Dermis blood vessel endothelial cell (primary cell): ENCODE results near the gene C1orf53. TPM values are rescaled to one million over a fixed set of nuclear protein-coding genes. Genes with fewer than 3 reads are reported as not detected.
A peak's percentile ranks its signal among the peaks of the same experiment; 100 is the strongest.
"Not testable (repeated sequence)": the region's sequence is repeated elsewhere in the genome, so short reads cannot be mapped to it uniquely, and the experiment has no call there.

Experiments used
- DNase-seq: peaks from one replicate; pipeline ENCODE4 v3.0.0; 2010
- total RNA-seq: library from RNA; depleted of rRNA; stranded (reverse); fragments of >200 nt; gene quantifications from 2 replicates; pipeline ENCODE4 v1.2.3, GENCODE V29; 2014

Gene C1orf53
- 2.0 and 2.7 TPM in 2 replicates for total RNA-seq

DNA sequence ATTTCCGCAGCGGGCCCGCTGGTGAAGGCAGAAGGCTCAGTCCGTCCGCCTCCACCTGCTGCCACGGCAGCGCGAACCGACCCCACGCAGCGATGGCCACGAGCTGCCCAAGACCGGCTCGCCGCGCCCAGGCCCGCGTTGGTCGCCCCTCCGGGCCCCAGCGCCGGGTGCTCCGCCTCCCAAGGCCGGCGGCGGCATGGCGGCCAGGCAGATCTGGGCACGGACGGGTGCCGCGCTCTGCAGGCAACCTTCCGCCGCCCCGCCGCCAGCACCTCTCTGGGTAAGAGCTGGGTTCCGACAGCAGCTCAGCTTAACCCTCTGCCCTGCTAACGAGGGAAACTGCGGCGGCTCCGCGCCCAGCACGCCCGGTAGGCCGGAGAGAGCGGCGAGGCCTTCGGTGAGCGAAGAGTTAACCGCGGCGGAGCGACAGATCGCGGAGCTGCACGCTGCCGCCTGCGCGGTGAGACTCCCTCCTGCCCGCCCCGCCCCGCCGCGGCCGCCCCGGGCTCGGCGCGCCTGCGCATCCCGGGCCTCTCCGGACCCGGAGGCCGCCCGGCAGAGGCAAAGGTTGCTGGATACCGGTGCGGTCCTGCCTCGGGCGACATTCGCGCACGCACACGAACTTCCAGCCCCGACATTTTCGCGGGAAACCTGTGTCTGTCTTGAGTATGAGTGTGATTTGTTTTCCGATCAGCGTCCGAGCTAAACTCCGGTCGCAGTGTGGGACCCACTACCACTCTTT lies at the start of gene C1orf53:
C1orf53 (plus strand) TSS at position 177 of the 742 bp plus-strand sequence; CDS start at position 197, 20 bp downstream.
- DNase-seq = peak; percentile 87

DNA sequence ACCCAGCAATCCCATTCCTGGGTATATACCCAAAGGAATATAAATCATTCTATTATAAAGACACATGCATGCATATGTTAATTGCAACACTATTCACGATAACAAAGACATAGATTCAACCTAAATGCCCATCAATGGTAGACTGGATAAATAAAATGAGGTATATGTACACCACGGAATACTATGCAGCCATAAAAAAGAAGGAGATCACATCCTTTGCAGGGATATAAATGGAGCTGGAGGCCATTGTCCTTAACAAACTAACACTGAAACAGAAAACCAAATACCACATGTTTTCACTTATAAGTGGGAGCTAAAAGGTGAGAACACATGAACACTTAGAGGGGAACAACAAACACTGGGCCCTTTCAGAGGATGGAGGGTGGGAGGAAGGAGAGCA lies 46.7 kb upstream of the C1orf53 start:
- not testable (repeated sequence) for DNase-seq

DNA sequence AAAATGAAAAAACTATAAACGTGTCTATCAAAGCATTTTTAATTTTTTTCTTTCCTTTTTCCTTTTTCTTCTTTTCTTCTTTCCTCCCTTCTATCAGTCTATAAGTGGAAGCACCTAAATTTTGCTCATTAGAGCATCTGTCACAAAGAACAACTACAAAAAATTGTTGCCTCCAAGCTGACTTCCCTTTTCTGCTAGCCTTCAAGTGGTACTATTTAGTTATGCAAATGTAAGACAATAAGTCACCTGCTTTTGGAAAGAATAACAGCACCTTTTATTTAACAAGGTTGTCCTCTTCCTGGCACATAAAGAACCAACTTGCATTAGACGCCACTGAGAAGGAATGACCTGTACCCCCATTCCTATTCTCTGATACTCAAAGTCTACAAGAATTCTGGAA lies 45.0 kb upstream of the C1orf53 start:
- no peak for DNase-seq

DNA sequence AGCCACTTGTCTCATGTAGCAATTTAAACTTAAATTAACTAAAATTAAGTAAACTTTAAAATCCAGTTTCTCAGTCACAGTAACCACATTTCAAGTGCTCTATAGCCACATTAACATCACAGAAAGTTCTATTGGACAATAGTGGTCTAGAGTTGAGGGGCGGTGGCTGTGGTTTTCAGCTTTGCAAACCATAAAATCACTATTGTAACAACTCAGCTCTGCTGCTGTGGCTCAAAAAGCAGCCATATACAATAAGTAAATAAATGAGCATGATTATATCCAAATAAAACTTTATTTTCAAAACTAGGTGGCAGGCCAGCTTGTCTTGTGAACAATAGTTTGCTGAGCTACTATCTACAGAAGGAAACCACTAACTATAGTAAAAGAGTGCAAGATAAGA lies 43.4 kb upstream of the C1orf53 start:
- DNase-seq = no peak

DNA sequence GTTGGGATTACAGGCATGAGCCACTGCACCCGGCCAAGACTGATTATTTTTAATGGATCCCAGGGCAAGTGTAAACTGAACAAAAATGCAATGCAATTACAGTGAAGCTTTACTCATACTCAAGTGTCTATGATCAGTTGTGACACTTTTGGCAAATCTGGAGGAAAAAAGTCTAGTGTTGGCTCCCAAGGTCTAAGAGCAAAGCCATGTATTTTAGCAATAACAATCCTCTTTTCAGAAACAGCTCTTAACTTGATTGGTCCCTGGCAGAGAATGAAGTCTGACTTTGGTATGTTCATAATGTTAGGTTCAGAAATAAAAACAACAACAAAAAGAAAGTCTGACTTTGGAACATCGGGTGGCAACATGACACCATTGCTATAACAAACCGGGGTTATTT lies 40.2 kb upstream of the C1orf53 start:
- DNase-seq = no peak

DNA sequence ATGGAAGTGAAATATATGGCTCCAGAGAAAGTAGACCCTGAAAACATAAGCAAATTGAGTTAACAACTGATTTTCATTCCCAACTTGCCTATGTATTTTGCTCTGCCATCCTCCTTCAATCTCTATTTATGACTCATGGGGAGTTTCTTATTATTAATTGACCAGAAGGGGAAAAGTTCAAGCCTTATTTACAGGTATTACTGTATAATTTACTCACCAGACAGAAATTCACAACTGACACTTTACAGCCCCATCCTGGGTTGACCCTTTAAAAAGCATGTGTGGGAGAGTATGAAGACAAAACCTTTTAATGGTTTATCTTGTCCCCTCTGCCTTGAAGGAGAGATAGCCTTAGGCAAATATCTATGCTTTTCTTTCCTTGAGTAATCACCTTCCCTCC lies 39.8 kb upstream of the C1orf53 start:
- DNase-seq = no peak

DNA sequence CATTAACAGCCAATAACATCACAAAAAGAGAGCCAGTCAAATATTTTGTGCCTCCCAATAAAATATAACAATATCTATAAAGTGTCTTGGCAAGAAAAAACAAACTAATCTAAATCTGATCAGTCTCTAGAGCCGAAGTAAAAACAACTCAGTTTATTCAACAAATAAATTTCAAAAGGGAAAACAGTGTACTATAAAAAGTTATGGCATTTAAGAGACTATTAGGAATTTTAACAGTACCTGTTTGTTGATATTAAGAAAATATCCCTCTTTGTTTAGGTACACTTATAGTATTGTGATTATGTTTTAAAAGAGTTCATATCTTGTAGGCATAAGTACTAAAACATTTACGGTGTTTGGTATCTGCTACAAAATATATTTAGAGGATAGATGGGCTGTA lies 36.6 kb upstream of the C1orf53 start:
- DNase-seq = no peak

DNA sequence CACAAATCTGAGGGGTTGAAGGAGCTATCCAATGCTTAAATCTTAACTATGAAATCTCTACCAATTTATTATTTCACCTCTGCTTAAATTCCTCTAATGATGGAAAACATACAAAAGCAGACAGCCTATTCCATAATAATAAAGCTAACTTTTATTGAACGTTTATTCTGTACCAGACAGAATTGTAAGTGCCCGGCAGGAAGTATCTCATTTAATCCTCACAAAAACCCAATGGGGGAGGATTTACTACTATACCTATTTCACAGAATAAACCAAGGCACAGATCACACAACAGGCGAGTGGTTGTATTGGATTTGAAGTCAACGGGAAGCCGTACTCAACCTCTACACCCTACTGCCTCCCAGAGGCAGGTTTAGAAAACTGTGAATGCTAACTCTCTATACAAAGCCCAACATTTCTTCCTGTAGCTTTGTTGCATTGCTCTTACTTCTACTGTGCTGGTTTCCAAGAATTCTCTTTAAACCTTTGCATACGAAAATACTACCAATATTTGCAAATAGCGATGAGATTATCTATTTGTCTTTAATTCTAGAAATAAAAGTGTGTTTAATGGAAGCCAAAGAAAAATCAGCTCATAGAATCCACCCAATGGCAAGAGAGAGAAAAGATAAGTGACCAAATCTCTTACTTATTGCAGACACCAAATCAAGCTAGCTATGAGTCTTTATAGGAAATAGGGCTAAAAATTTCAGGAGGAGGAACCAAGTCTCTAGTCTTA lies 33.5 kb upstream of the C1orf53 start:
- DNase-seq = peak; percentile 73

DNA sequence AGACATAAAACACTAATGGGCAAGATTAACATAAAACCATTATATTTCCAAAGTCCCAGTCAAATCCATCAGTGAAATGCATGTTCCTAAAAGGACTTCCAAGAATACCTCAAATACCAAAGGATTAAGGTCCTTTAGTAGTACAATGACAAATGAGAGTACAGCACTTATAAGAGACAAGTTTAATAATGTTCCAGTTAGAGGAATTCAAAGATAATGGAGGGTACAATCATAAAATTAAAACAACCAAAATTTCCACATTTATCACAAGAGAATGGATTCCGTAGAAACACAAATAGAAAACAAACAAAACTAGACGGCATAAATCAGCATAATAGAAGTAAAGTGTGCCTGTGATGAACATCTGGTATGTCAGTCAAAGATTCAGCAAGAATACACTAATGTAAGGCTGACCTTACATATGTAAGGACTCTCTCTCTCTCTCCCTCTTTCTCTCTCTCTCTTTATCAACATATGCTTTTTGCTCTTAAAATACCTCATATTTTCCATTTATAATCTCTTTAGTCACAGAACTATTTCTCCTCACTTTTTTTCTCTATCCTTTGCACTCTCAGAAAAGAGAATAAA lies 32.8 kb upstream of the C1orf53 start:
- no peak for DNase-seq

DNA sequence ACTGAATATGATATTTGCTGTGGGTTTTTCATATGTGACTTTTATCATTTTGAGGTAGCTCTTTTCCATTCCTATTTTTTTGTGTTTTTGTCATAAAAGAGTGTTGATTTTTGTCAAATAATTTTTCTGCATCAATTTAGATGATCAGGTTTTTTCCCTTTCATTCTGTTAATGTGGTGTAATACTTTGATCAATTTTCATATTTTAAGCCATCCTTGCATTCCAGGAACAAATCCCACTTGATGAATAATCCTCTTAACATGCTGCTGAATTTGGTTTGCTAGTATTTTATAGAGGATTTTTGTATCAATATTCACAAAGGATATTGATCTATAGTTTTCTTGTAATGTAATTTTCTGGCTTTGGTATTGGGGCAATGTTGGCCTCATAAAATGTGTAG lies 25.5 kb upstream of the C1orf53 start:
- no peak for DNase-seq

DNA sequence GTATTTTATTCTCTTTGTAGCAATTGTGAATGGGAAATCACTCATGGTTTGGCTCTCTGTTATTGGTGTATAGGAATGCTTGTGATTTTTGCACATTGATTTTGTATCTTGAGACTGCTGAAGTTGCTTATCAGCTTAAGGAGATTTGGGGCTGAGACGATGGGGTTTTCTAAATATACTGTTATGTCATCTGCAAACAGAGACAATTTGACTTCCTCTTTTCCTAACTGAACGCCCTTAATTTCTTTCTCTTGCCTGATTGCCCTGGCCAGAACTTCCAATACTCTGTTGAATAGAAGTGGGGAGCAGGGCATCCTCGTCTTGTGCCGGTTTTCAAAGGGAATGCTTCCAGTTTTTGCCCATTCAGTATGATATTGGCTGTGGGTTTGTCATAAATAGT lies 22.0 kb upstream of the C1orf53 start:
- DNase-seq = not testable (repeated sequence)

DNA sequence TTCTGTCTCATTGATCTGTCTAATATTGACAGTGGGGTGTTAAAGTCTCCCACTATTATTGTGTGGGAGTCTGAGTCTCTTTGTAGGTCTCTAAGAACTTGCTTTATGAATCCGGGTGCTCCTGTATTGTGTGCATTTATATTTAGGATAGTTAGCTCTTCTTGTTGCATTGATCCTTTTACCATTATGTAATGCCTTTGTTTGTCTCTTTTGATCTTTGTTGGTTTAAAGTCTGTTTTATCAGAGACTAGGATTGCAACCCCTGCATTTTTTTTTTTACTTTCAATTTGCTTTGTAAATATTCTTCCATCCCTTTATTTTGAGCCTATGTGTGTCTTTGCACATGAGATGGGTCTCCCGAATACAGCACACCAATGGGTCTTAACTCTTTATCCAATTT lies 20.2 kb upstream of the C1orf53 start:
- DNase-seq = not testable (repeated sequence)

DNA sequence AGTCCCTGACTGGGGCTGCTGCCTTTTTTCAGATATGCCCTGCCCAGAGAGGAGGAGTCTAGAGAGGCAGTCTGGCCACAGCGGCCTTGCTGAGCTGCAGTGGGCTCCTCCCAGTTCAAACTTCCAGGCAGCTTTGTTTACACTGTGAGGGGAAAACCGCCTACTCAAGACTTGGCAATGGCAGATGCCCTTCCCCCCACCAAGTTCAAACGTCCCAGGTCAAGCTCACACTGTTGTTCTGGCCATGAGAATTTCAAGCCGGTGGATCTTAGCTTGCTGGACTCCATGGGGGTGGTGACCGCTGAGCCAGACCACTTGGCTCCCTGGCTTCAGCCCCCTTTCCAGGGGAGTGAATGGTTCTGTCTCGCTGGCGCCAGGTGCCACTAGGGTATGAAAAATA lies 18.3 kb upstream of the C1orf53 start:
- no peak for DNase-seq

DNA sequence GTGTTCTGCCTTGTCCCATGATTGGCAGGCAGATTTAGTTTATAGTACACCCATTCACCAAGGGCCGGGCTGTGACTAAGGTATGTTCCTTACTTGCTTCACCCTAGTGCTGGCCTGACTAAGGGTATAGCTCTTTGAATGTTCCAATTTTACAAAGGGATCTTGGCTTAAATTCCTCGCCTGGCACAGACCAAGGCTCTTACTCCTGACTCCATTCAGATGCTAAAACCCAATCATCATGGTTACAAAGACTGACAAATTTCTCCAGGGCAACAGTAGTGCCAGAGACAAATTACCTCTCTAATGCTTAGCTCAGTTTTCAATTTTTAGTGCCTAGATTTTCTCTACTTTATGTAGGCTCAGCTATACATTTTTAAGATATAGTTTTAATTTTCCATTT lies 11.5 kb upstream of the C1orf53 start:
- DNase-seq = no peak

DNA sequence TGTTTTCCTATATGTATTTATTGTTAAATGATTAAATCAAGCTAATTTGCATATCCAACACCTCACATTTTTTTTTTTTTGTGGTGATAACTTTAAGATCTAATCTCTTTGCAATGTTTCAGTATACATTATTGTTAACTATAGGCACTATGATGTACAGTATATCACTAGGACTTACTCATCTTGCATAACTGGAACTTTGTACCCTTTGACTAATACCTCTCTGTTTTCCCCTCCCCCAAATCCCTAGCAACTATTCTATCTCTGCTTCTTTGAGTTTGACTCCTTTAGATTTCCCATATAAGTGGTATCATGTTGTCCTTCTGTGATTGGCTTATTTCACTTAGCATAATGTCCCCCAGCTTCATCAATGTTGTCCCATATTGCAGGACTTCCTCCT lies 9.7 kb upstream of the C1orf53 start:
- DNase-seq = no peak

DNA sequence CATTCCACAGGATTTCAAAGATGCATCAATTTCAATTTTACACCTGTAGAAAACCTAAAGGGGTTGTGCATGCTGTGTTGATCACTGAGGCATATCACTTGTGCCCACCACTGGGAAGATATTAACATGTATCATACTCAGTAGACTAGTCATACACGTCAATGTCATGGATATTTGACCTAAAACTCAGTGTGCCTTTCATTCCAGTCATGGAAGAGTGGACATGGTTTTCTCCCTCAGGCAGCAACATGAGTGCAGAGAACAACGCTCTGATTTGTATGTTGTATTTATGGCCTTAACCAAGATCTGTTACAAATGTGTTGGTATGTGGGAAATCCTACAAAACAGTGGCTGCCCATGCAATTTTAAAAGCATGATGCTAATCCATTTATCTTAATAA lies 6.1 kb upstream of the C1orf53 start:
- no peak for DNase-seq

DNA sequence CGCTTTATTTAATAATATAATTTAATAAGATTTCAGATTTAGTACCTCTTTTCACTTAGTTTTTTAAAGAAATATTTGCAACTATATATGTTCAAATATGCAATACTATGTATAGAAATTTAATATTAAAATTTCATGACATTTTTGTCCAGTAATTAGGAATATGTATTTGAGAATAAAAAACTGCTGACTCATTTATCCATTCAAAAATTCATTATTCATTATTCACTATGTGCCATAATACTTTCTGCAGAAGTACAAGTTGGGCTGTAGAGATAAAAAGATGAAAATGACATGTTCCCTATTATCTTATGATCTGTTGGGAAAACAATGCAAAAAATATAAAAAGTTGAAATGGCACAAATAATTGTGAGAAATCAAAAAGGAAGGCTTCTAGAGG lies 3.4 kb upstream of the C1orf53 start:
- DNase-seq = no peak

DNA sequence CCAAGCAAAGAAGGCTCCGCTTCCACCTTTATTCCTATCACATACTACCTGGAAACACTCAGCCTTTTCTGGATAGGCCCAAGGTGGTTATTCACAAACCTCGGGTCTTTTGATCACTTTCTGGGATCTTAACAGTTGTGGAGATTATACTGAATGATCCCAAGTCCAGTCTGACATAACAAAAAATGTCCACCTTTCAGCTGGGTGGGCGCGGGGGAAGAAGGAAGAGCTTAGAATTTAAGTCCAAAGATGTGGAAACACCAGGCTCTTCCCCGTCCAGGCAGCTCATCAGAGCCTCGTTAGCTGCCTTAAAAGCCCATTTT lies 338 bp upstream of the C1orf53 start:
- DNase-seq = no peak

DNA sequence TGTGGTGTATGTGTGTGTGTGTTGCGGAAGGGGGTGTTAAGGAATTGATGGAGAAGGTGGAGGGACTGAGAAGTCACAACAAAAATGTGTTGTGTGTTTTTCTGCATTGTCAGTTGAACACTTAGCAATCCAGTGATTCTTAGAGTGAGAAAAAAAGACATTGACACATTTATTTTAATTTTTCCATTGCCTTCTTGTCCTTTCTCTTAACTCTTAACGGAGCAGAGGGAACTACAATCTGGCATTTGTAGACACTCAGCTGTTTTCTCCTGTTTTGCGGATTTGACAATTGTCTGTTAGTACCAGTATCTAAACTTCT lies 725 bp downstream of the C1orf53 start:
- DNase-seq = no peak

DNA sequence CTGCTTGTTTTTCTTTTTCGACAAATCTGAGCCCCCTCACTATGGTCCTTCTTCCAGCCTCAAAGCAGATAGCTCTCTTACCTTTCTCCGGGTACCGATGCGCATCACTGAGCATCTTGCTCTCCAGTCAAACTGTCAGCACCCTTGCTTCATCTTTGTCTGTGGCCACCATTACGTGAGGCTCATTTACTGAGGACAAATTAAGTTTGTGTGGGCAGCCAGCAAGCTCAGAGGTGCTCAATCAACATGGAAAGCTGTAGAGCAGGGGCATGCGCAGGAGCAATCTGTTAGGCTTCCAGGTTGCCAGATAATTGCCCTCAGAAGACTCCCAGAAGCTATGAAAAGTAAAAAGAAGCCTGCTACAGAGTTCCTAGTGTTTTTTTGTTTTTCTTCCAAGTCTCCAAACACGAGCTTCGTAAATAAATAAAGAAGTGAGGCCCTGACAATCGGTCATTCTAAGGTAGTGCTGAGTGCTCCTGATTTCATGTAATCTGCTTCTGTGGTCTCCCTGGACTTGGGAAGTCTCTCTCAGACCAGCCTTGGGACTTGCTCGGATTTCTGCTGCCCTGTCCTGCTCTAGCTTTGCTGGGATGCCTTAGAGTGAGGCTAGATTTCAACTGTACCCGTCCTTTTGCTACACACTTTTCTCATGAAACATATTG lies 1.8 kb downstream of the C1orf53 start:
- no peak for DNase-seq

DNA sequence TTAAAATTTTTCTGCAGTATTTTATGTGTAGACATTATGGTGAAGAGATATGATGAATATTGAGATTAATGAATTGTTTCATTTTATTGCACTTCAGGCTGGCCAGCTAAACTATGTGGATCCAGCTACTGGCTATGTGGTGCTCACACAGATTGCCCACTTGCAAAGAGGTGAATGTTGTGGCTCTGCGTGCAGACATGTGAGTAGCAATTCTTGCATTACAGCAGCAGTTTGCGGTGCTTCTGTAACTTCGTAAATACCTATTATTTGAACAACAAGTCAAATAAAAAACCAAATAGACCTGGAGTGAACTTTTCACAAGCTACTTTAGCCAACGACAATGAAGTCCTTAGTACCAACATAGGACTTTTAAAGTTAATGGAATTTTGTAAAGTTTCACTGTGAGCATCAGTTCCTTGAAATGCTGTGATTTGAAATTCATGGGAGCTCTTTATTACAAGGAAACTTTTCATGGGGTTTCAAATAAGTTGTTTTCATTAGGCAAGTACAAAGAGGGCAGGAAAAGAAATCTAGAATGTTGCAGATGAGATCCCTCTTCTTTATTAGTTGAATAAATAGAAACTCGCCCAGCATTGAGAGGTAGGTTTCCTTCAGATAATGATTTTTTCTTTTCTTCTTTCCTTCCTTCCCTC lies 3.4 kb downstream of the C1orf53 start:
- no peak for DNase-seq

DNA sequence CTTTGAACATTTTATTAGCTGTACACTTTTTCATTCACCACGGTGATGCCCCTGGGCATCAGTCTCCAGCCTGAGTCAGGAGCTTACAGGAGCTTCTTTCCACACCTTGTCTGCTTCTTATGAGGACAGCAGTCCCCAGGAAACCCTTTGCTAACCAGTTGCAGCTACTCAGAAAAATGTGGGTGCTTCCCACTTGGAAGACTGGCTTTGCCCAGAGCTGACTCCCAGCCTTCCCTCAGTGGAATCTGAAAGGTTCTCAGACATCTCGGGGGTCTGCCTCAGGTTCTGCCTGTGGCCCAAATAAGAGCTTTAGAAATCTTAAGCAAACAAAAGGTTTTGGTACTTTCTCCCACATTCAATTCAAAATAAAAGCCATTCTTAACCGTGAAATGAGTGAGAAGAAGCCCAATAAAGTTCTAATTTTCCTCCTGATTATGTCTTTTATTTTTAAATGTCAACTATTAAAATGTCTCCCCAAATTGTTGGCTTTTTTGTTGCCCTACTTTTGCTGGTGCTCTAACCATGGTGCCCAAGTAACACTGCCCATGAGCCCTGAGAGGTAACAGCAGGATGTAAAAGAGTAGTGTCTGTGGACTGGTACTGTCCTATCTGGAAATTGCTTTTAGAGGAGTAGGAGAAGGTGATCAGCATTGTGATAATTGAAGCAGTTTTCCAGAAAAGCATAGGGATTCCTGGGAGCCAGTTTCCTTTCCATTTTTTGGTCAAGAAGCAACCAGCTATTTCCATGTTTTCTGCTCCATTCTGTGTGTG lies 5.6 kb downstream of the C1orf53 start:
- no peak for DNase-seq
